Spleen (tissue), 7 donors: ENCODE measurements around the gene AMN.

Experiments used
- CTCF ChIP-seq, 11 experiments: fragments of 200-600 bp in 7 of 11; fragments of 450-650 bp in 4 of 11; sonication (generic) in 4 of 11; IDR thresholded peaks in 8 of 11; conservative IDR thresholded peaks in 3 of 11; 1 replicate in 7 of 11; 2 replicates in 4 of 11; pipeline versions ENCODE4 v1.4.0 to v1.8.0; 2016 to 2021; ENCODE audit warnings: antibody characterized with exemption in 11 of 11, inconsistent platforms in 4 of 11, mild to moderate bottlenecking in 1 of 11
- POLR2A ChIP-seq, 3 donors: fragments of 450-650 bp; IDR thresholded peaks; one replicate each; pipeline ENCODE4 v1.5.1; 2017; ENCODE audit warnings: antibody characterized with exemption in 3 of 3, mild to moderate bottlenecking in 1 of 3
- POLR2AphosphoS5 ChIP-seq, 3 donors: sonication (generic); formaldehyde crosslinking; IDR thresholded peaks; one replicate each; pipeline ENCODE4 v1.5.1; 2017; ENCODE audit warnings: antibody characterized with exemption in 3 of 3
- donor health status: DM: no; HTN: no; CAD: no; lungs with moderate emphysema.
- donor health status: DM: no; HTN: no; CAD: no.
- donor health status: DM: no; HTN: no; CAD: no.

- TF ChIP-seq CTCF (IDR thresholded peaks at IDR 0.05 in 8 of 11, conservative IDR thresholded peaks at IDR 0.05 in 3 of 11) = no peak
- TF ChIP-seq POLR2AphosphoS5 (IDR thresholded peaks at IDR 0.05) = peak in 2 of 3 donors; percentile 5 to 52
- no peak for TF ChIP-seq POLR2A (IDR thresholded peaks at IDR 0.05)
These were observed 10.3 kb upstream of the AMN start for GRCh38 chr14:102911991-102912761.
